Activated CD8-positive, alpha-beta T cell treated with anti-CD3 and anti-CD28 coated beads for 36 hours (primary cell): ENCODE results near the gene KCNIP2. TPM values are rescaled to one million over a fixed set of nuclear protein-coding genes. Genes with fewer than 3 reads are reported as not detected.
"Not testable (repeated sequence)": the region's sequence is repeated elsewhere in the genome, so short reads cannot be mapped to it uniquely, and the experiment has no call there.

Experiments
- ATAC-seq: fragments of 200-7000 bp; cut with Tn5 transposase; one replicate; pipeline ENCODE4 v1.10.0; 2021; ENCODE audit warnings: mild to moderate bottlenecking, moderate library complexity
- CTCF ChIA-PET: fragments of 350-600 bp; sonication (Branson Sonifier 250); formaldehyde crosslinking; loops from one replicate; lab custom pipeline; 2021; ENCODE audit warnings: antibody characterized with exemption; lab: Charles Lee
- POLR2A ChIA-PET: fragments of 350-600 bp; sonication (Branson Sonifier 250); formaldehyde crosslinking; loops from one replicate; lab custom pipeline; 2021; ENCODE audit warnings: antibody characterized with exemption; lab: Charles Lee
- DNase-seq: peaks from one replicate; pipeline ENCODE4 v3.0.0-alpha.2; 2020
- H3K27ac Mint-ChIP-seq: one replicate; pipeline ENCODE4 v1.8.0; 2021; ENCODE audit warnings: mild to moderate bottlenecking, mixed read lengths
- H3K27me3 Mint-ChIP-seq: one replicate; pipeline ENCODE4 v1.8.0; 2021; ENCODE audit warnings: mixed read lengths
- H3K36me3 Mint-ChIP-seq: one replicate; pipeline ENCODE4 v1.8.0; 2021; ENCODE audit warnings: low read depth, mixed read lengths
- H3K4me1 Mint-ChIP-seq: one replicate; pipeline ENCODE4 v1.8.0; 2021; ENCODE audit warnings: low read depth, mixed read lengths
- H3K4me3 Mint-ChIP-seq: one replicate; pipeline ENCODE4 v1.8.0; 2021; ENCODE audit warnings: mild to moderate bottlenecking, moderate library complexity, mixed read lengths
- H3K9me3 Mint-ChIP-seq: one replicate; pipeline ENCODE4 v1.8.0; 2021; ENCODE audit warnings: mixed read lengths
- CTCF ChIP-seq: fragments of 200-600 bp; IDR thresholded peaks from one replicate; pipeline ENCODE4 v1.8.0; 2022; ENCODE audit warnings: antibody characterized with exemption, mild to moderate bottlenecking
- intact Hi-C: fragments of 100-400 bp; cut with micrococcal nuclease; formaldehyde crosslinking; loops from one replicate; pipeline ENCODE4 v1.10.0; 2022
- total RNA-seq, 2 experiments: library from RNA; stranded (reverse); gene quantifications; one replicate each; pipeline ENCODE4 v1.2.3, GENCODE V29; 2021

KCNIP2 gene
- total RNA-seq, 2 experiments from 2014 or later, result 2.4 to 3.1 TPM

- Mint-ChIP-seq H3K9me3 (no peaks in the 10 kb centered on the region), H3K4me3 (no peak overlapping the region), H3K4me1 (peaks cover 7% of the 10 kb centered on the region), H3K27me3 (no peaks in the 10 kb centered on the region), H3K36me3 (peaks cover 49% of the 10 kb centered on the region), H3K27ac (no peak overlapping the region)
- CTCF ChIA-PET, result interaction anchor here (1.1 to 5.7 kb wide), 4 partner anchors 10 to 48 kb away, joined by 3 to 33 read pairs (median 4); partner anchors contain the start of gene NPM3
- DNase-seq (no peak), ATAC-seq (no peak)
- TF ChIP-seq CTCF, result no peak
- intact Hi-C loops, result no loop called here
- POLR2A ChIA-PET, result interaction anchor here (5.6 kb wide), 1 partner anchor 11 kb away, joined by 34 read pairs; the partner anchor contains the start of gene NPM3
These were observed 50.1 kb downstream of the KCNIP2 start for GRCh38 chr10:101793526-101793925.

GRCh38 chr10:101789686-101790085 lies 53.9 kb downstream of the KCNIP2 start:
- peak overlapping the region; percentile 38 for H3K27ac Mint-ChIP-seq
- no peak for DNase-seq
- no peaks in the 10 kb centered on the region for H3K27me3 Mint-ChIP-seq
- no peak for TF ChIP-seq CTCF
- intact Hi-C loops, result no loop called here
- peaks cover 10% of the 10 kb centered on the region for H3K4me1 Mint-ChIP-seq
- ATAC-seq, result no peak
- no peak overlapping the region for H3K4me3 Mint-ChIP-seq
- H3K9me3 Mint-ChIP-seq, result no peaks in the 10 kb centered on the region
- ChIA-PET POLR2A (interaction anchor here (0.5 kb wide), 1 partner anchor 55 kb away, joined by 3 read pairs; no protein-coding TSS in a partner anchor), CTCF (interaction anchor here (0.7 to 1.3 kb wide), 3 partner anchors 8 to 14 kb away, joined by 3 to 7 read pairs (median 3); no protein-coding TSS in a partner anchor)
- peaks cover 45% of the 10 kb centered on the region for H3K36me3 Mint-ChIP-seq

GRCh38 chr10:101789231-101789630 lies 54.4 kb downstream of the KCNIP2 start:
- DNase-seq, intact Hi-C loops, H3K9me3 Mint-ChIP-seq, POLR2A ChIA-PET, H3K27me3 Mint-ChIP-seq, ATAC-seq, H3K27ac Mint-ChIP-seq, H3K4me3 Mint-ChIP-seq: not testable (repeated sequence)
- peaks cover 44% of the 10 kb centered on the region for H3K36me3 Mint-ChIP-seq
- peaks cover 13% of the 10 kb centered on the region for H3K4me1 Mint-ChIP-seq
- CTCF ChIA-PET, result interaction anchor here (1.2 to 1.3 kb wide), 2 partner anchors 8 to 9 kb away, joined by 3 to 7 read pairs; no protein-coding TSS in a partner anchor

GRCh38 chr10:101785801-101786200 lies 57.8 kb downstream of the KCNIP2 start:
- no peak for ATAC-seq
- Mint-ChIP-seq H3K9me3 (no peaks in the 10 kb centered on the region), H3K27me3 (no peaks in the 10 kb centered on the region), H3K36me3 (peaks cover 49% of the 10 kb centered on the region), H3K27ac (peak overlapping the region; percentile 8), H3K4me3 (no peak overlapping the region), H3K4me1 (peaks cover 29% of the 10 kb centered on the region)
- TF ChIP-seq CTCF, result no peak
- CTCF ChIA-PET, result interaction anchor here (1.3 kb wide), 1 partner anchor 10 kb away, joined by 5 read pairs; no protein-coding TSS in a partner anchor
- POLR2A ChIA-PET, result interaction anchor here (5.0 kb wide), 1 partner anchor 31 kb away, joined by 53 read pairs; the partner anchor contains the start of gene OGA
- intact Hi-C loops, result no loop called here
- no peak for DNase-seq

- DNase-seq, result no peak
- intact Hi-C loops, result loop anchor here (5.0 kb wide), 1 partner anchor 33 kb away; the partner anchor contains the start of gene OGA
- peaks cover 34% of the 10 kb centered on the region for H3K4me1 Mint-ChIP-seq
- H3K27ac Mint-ChIP-seq, result peak overlapping the region; percentile 95
- POLR2A ChIA-PET, result interaction anchor here (0.5 to 5.0 kb wide), 7 partner anchors 11 to 197 kb away, joined by 3 to 53 read pairs (median 7); partner anchors contain the start of gene OGA
- no peak for TF ChIP-seq CTCF
- H3K9me3 Mint-ChIP-seq, result no peaks in the 10 kb centered on the region
- CTCF ChIA-PET, result interaction anchor here (0.9 to 7.4 kb wide), 10 partner anchors 11 to 289 kb away, joined by 3 to 180 read pairs (median 5); no protein-coding TSS in a partner anchor
- H3K36me3 Mint-ChIP-seq, result peaks cover 52% of the 10 kb centered on the region
- no peaks in the 10 kb centered on the region for H3K27me3 Mint-ChIP-seq
- ATAC-seq, result no peak
- peak overlapping the region; percentile 94 for H3K4me3 Mint-ChIP-seq
These were observed 59.0 kb downstream of the KCNIP2 start for GRCh38 chr10:101784558-101784957.
